HEK293T (cell line): ENCODE results near the gene WT1.

Experiments
- ELF4 ChIP-seq: fragments of 450-650 bp; IDR thresholded peaks from 2 replicates; pipeline ENCODE4 v1.6.1; 2017; ENCODE audit warnings: antibody characterized with exemption
- FOXA1 ChIP-seq: fragments of 450-650 bp; IDR thresholded peaks from 2 replicates; pipeline ENCODE4 v1.6.1; 2016; ENCODE audit warnings: mild to moderate bottlenecking
- FOXK2 ChIP-seq: fragments of 450-650 bp; IDR thresholded peaks from 2 replicates; pipeline ENCODE4 v1.6.1; 2016; ENCODE audit warnings: mild to moderate bottlenecking
- L3MBTL2 ChIP-seq: fragments of 450-650 bp; conservative IDR thresholded peaks from 2 replicates; pipeline ENCODE4 v1.6.1; 2016; ENCODE audit warnings: mild to moderate bottlenecking
- NFRKB ChIP-seq: fragments of 450-650 bp; IDR thresholded peaks from 2 replicates; pipeline ENCODE4 v1.6.1; 2016; ENCODE audit warnings: mild to moderate bottlenecking, moderate library complexity
- PKNOX1 ChIP-seq: fragments of 450-650 bp; IDR thresholded peaks from 2 replicates; pipeline ENCODE4 v1.6.1; 2016
- SP1 ChIP-seq: fragments of 450-650 bp; IDR thresholded peaks from 2 replicates; pipeline ENCODE4 v1.6.1; 2017
- SUZ12 ChIP-seq: fragments of 450-650 bp; IDR thresholded peaks from 2 replicates; pipeline ENCODE4 v1.6.1; 2016; ENCODE audit warnings: mild to moderate bottlenecking
- TARDBP ChIP-seq: fragments of 450-650 bp; IDR thresholded peaks from 2 replicates; pipeline ENCODE4 v1.6.1; 2016
- ZNF384 ChIP-seq: fragments of 450-650 bp; IDR thresholded peaks from 2 replicates; pipeline ENCODE4 v1.6.1; 2016

DNA sequence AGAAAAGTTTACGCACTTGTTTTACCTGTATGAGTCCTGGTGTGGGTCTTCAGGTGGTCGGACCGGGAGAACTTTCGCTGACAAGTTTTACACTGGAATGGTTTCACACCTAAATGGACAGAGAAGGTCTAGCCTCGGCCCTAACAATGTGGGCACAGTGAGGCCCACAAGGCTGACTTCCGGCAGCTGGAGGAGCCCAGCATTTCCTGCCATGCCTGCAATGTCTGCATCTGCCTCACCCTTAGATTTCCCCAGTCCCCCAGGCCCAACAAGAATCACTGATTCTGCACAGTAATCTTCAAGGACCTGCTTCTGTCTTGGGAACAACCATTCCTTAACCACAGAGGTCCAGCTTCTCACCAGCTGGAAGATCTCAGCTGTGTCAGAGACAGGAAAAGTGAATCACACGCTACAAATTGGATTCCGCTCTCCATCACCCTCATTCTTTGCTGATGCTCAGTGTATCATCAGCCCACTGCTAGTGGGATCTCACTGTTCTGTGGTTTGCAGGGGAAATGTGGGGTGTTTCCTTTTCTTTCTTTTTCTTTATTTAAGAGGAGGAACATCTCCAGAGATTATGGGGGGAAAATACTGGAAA, 43.3 kb downstream of the WT1 start:
- TF ChIP-seq L3MBTL2 (no peak), ELF4 (no peak), ZNF384 (no peak), SP1 (no peak), SUZ12 (no peak), TARDBP (no peak), FOXA1 (no peak), NFRKB (no peak), PKNOX1 (no peak), FOXK2 (no peak)
